HG03378 (cell line): ENCODE measurements around the gene RANBP17.

Experiments used
- ATAC-seq: cut with Tn5 transposase; IDR thresholded peaks from one replicate; pipeline ENCODE4 v1.9.1; 2021; ENCODE audit warnings: mild to moderate bottlenecking, moderate library complexity; ENCODE audit not compliant: unreplicated experiment

RANBP17 gene

DNA sequence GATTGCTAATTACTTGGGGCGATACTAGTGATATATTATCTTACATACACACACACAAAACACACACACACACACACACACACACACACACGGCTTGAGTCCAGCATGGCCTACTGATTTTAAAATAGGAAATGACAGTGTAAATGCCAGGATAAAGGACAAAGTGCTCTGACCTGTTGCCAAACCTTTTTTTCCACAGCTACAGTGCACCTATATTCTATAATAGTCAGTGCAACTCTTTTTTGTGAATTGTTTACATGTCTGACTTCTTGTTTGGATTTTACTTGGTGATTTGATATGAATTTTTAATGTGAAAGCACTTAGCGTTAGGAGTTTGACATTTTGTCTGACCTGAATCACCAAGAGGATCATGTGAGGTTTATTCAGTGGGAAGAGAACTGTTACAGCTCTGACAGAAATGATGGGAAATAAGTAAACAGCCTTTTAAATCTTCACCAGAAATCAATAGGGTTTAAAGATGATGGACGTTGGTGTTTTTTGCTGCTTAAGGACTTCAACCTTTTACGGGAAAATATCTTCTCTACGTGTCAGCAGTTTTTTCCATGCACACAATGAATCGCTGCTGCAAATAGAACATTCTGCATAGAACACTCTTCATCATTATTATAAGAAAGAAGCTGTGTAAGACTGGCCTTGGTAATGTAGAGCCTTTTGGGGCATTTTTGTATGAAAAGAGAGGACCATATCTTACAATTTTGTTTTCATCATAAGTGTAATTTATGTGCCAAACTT, 218.5 kb downstream of the RANBP17 start:
- ATAC-seq = no peak

DNA sequence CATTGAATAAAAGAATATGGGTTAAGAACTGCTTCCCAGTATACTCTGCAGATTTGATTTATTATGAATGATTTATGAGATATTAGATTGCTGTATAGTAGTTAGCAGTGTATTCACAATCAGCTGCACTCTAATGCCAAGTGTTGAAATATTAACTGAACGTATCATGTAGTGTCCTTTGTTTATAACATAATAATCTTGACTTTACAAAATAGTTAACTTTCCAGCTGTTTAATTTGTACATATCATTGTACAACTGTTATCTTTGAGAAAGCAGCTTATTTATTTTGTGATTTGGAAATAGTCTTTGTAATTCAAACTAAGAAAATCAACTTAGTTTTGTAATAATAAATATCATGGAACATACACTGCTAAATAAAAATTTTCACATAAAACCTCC, 219.5 kb downstream of the RANBP17 start:
- ATAC-seq = no peak

DNA sequence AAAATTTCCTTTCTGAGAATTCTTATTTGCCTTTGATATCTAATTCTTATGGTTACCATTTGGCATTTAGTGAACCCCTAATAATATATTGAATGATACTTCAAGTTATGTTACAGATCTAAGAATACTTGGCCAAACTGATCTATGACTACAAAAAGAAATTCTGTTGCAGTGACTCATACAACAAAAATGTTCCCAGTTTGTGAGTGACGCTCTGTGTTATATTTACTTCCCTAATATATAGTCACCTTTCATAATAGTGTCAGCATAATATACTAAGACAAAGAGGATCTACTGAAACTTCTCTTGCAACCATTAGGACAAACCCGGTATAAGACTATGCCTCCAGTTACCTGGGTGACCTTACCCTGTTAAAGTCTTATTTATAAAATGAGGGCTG, 230.4 kb downstream of the RANBP17 start:
- ATAC-seq = no peak

DNA sequence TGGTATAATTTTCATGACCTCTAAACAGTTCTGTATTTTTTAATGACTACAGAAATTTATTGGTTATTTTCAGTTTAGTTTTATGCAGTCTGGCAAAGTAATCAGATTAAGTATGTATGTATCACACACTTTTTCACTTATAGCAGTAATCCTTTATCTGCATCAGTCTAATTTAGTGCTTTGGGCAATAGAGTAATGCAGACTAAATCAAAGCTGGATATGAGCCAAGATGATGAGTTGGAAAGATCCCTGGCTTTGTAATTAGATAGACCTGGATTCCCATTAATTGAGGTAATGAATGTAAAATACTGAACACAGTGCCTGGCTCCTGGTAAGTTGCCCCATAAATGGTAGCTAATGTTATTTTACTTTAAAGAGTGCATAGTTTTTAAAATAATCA, 231.8 kb downstream of the RANBP17 start:
- ATAC-seq = no peak

DNA sequence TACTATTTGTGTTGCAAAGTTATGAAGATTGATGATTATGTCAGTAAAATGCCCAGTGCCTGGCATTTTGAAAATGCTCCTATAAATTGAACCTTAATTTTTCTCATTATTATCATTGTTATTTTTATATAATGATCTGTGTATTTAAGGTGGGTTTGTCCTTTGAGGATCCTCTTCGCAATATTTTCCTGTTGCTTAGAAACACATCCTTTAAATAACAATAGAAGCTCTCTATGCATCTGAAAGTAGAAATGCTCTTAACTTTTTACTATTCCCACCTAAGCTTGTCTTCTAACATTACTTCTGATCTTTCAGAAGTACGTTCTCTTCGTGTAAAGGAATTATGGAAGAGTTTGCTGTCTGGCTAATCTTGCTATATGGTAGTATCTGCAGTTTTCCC, 232.5 kb downstream of the RANBP17 start:
- no peak for ATAC-seq

DNA sequence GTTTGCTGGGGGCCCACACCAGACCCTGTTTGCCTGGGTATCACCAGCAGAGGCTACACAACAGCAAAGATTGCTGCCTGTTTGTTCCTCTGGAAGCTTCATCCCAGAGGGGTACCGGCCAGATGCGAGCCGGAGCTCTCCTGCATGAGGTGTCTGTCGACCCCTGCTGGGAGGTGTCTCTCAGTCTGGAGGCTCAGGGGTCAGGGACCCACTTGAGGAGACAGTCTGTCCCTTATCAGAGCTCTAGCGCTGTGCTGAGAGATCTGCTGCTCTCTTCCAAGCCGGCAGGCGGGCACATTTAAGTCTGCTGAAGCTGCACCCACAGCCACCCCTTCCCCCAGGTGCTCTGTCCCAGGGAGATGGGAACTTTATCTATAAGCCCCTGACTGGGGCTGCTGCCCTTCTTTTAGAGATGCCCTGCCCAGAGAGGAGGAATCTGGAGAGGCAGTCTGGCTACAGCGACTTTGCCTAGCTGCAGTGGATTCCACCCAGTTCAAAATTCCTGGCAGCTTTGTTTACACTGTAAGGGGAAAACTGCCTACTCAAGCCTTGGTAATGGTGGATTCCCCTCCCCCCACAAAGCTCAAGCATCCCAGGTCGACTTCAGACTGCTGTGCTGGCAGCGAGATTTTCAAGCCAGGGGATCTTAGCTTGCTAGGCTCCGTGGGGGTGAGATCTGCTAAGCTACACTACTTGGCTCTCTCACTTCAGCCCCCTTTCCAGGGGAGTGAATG, 241.2 kb downstream of the RANBP17 start:
- ATAC-seq = no peak

DNA sequence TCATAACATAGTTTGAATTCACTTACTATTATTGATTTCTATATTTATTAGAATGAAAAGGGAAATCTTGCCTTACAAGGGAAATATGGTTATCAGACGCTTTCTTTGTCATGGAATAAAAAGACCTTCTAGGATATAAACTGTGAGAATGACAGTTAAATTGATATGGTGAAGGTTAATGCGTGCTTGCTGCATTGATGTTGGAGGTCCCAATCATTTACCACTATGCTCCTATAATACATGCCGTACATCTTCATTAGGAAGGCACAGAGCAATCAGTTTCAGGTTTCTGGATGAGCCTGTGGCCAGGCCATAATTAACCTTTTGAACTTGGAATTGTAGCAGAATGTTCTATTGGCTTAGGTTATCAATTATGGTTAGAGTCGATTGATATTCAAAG, 245.9 kb downstream of the RANBP17 start:
- no peak for ATAC-seq

DNA sequence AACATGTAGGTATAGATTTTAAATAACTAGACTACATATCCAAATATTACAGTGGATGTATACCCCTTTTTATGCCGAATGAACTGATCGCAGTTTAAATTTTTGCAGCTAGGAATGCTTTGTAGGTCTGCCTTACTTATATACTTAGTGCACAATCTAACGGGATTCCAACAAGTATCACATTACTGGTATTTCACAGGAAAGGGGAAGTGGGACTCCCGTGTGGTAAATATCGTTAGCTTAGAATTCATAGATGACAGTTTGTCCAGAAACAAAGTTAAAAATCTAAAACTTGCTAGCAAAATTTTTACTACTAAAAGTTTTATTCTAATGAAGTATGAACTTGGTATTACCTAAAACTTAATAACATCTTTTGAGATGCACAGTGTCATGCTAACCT, 253.7 kb downstream of the RANBP17 start:
- ATAC-seq = no peak

DNA sequence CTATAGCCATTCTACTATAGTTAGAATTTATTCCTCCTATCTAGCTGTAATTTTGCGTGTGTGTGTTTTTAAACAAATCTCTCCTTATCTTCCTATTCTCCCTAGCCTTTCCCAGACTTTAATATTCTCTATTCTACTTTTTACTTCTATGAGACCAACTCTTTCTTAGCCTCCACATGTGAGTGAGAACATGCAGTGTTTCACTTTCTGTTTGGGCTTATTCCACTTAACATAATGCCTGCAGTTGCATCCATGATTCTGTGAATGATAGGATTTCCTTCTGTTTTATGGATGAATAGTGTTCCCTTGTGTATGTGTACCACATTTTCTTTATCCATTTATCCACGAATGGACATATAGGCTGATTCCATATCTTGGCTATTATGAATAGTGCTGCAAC, 254.9 kb downstream of the RANBP17 start:
- ATAC-seq = no peak

DNA sequence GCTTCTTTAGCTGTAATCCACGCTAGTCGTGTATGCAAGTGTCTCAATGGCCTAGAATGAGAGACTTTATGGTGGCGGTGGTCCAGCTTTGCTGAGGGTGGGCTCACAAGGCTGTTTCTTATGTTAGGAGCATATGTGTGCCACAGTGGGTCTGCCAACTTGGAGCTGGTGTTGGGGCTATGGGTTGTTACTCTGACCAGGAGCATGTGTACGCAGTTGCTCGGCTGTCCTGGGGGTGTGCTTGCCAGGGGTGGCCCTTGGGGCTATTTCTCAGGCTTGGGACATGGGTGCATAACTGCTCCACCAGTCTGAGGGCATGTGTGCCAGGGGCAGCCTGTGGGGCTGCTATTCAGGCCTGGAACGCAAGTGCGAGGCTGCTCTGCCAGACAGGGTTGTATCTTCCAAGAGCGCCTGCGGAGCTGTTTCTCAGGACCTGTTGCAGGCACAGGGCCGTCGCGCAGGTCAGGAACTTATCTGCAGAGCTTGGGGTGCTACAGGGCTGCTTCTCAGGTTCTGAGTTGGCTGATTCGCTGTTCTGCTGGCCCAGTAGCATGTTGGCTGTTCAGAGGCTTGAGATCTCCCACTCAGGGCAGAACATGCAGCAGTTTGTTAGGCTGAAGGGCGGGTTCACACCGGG, 259.3 kb downstream of the RANBP17 start:
- ATAC-seq = no peak

DNA sequence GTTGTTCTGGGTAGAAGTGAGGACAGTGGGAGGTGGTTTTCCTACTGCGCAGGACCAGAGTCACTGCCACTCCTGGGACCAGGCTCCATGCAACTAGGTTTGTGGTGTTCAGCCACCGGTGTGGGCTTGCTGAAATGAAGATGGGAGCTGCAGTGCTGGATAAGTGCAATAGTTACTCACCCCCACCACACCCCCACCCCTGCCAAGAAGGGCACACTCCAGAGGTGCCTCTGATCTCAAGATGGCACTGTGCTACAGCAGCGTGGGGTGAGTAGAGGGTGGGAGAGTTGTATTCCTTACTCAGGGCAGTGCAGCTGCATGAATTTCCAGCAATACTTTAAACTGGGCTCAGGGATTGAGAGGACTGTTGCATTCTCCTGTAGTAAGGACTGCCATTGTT, 259.8 kb downstream of the RANBP17 start:
- ATAC-seq = no peak

DNA sequence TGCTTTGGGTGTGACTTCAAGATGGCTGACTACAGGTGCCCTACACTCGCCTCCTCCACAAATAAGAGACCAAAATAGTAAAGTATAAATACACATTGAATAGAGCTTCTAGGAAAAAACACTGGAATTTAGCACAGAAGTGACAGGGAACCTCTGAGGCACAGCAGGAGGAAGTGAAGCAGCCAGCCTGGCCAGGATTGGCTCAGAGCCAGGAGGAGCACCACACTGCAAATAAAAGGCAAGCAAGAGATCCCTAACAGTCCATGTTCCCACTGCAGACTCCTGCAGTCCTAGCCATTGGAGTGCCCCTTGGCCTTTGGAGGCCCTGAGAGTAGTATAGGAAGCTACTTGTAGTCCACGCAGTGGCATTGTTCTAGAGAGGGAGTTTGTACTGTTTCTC, 260.6 kb downstream of the RANBP17 start:
- ATAC-seq = no peak

DNA sequence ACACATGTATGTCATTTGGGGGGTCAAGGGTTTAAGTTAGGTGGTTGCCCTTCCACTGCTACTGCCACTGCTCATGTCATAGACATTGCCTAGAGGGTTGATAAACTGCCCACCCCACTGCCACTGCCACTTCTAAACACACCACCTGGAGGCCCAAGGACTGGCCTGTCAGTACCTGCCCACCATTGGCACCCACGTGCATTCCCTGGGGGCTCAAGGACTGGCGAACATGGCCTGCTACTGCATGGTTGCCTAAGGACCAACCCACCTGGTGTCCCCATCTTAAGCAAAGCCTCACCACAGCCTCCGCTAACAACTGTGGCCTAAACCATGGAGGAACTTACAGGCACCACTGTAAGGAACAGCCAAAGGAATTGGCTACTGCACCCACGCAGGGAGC, 261.6 kb downstream of the RANBP17 start:
- no peak for ATAC-seq

DNA sequence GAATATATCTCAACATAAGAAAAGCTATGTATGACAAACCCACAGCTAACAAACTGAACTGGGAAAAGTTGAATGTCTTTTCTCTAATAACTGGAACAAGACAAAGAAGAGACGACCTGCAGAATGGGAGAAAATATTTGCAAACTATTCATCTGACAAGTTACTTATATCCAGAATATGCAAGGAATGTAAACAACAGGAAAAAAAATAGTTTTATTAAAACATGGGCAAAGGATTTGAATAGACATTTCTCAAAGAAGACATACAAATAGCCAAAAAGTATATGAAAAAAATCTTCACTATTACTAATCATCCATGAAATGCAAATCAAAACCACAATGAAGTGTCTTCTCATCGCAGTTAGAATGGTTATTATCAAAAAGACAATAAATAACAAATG, 265.5 kb downstream of the RANBP17 start:
- no peak for ATAC-seq

DNA sequence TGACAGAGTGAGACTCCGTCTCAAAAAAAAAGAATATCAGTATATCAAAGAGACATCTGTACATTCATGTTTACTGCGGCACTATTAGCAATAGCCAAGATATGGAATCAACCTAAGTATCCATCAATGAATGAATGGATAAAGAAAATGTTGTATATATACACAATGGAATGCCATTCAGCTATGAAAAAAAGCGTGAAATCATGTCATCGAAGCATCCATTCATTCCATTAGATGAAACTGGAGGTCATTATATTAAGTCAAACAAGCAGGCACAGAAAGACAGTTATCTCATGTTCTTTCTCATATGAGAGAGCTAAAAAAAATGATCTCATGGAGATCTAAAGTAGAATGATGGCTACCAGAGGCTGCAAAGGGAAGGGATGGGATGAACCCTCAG, 266.3 kb downstream of the RANBP17 start:
- no peak for ATAC-seq

DNA sequence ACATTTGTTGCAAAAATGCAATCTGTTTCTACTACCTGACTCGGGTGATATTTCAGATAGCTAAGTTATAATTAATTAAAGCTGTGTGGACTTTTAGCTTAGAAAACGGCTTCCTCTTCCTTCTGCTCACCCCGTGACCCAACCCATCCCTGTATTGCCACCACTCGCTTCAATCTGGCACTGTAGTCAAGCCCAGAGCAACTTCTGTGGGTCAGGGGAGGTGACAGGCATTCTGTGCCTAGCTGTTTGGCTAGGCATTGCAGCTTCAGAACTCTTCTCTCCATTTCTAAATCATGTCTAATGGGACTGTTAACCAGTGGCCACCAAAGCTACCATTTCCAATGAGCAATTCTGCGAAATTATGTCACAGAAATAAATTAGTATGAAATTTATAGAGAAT, 267.5 kb downstream of the RANBP17 start:
- ATAC-seq = no peak

DNA sequence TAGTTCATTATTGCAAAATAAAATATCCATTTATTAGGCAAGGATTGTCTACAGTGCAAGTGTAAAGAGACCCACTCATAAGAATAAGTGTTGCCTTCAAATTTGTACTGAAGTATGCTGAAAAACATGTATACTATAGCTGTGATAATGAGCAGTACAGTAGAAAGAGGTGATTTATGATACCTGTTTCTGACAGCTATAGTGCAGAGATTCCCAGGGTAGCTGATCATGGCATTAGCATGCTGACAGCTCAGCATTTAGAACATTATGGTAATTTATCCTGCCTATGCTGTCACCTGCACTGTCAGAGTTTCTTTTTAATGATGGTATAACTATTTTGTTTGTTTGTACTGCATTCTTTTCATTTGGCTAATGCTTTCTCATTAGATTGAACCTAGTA, 269.7 kb downstream of the RANBP17 start:
- no peak for ATAC-seq

DNA sequence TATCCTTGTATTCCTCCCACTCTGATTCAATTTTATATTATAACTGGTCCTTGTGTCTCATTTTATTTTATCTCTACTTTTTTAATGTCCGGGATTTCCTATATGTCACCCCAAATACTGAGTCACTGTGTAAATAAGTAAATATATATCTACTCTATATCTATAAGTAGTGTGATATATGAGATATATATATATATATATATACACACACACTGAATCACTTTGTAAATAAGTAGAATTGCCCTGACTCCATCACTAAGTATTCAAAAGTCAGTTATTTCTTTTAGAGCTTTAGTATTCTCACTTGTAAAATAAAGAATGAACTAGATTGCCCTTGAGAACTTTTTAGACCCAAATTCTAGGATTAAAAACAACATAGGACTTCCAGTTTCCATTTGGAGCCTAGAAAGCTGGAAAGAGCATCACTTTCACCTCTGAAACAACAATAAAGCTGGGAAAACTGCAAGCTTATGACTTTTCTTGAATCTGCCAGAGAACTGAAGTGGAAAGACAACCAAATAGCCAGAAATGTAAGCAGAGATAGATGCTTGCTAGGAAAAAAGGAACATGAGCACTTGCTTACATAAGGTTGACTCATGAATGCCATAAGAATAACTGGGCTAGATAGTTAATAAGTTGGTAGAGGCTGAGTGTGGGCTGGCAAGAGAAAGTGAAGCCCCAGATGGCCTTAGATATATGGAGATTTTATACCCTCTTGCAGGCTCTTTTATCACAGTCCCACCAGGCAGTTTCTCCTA, 276.1 kb downstream of the RANBP17 start:
- ATAC-seq = no peak

DNA sequence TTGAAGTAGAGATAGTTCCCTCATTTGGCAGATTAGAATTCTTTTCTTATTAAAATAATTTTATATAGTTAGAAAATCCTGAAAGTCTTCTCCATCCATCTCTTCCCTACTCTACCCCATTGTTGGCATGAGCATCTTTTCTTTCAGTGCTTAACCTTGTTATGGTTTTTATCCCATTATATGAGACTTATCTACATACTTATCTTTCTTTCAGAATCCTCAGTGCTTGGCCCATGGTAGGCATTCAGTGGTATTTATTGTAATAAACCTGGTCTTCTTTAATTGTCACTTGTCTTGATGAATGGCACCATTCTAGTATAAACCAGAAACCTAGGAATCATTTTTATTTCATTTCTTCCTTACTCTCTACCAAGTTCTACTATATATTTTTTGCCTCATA, 277.4 kb downstream of the RANBP17 start:
- no peak for ATAC-seq

DNA sequence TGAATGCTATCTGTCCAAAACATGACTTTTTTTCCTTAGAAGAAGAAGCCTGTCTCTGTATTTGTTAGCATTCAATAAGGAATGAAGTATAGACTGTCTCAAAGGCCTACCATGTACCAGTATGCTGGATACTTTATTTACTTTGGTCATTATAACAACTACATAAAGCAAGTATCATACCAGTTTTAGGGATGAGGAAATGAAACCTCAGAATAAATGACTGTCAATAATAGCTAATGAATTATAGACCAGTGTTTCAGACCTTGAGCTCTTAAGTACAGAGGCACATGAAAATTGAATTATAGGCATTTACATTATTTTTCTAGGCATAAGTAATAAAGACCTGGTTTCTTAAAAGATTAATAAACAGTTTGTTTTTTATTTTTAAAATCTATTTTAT, 280.8 kb downstream of the RANBP17 start:
- ATAC-seq = no peak

DNA sequence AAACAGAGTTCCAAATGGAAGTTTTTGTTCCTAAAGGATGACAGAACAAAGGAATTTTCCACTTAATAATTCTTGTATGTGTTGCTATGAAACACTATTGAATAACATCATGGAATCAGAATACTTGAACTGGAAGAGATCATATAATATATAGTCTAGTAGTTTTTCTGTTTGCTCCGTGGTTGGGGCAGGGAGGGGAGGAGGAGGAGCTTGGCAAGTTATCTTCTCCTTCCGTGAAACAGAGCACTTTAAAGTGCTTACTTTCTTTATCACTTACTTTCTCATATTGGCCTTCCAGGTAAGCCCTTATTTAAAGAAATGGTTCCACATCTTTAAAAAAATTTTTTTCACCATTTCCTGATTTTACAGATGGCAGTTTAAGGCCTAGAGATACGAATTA, 281.4 kb downstream of the RANBP17 start:
- ATAC-seq = no peak
